Fibroblast of skin of scalp (primary cell): ENCODE results near the gene SLC24A4.

Experiments used
- DNase-seq: peaks from one replicate; pipeline ENCODE4 v3.0.0-alpha.2; 2013

Gene SLC24A4

DNA sequence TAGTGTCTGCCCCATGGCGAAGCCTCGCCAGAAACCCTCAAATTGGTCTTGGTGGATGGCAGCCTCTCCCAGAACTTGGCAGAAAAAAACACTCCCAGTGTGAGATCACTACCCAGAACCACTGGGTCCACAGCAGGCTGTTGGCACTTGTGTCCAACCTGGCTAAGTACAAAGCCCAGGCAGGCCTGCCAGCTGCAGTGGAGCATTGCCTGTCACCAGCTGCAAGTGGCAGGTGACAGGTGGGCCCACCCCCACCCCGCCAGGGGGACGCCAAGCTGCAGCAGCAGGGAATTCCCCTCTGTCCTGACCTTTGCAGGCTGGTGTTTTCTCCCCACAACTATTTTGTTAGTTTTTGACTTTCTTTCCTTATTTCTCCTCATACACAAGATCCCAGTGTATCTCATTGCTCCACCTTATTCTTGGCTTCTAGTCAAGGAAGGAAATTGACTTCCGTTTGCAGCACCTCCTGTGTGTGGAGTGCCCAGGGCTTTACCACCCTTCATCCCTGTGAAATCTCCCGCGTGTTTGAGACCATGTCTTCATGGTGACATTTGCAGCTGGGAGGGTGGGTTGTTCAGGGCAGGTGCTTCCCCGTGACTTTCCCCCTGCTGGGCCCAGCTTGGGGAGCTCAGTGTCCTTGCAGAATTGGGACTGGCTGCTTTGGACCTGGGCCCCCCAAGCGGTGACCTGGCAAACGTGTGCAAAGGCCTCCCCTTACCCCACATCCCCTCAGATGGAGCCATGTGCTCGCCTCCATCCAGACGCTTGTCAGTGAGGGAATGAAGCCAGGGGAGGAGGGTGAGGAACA lies 116.8 kb downstream of the SLC24A4 start:
- DNase-seq: no peak

DNA sequence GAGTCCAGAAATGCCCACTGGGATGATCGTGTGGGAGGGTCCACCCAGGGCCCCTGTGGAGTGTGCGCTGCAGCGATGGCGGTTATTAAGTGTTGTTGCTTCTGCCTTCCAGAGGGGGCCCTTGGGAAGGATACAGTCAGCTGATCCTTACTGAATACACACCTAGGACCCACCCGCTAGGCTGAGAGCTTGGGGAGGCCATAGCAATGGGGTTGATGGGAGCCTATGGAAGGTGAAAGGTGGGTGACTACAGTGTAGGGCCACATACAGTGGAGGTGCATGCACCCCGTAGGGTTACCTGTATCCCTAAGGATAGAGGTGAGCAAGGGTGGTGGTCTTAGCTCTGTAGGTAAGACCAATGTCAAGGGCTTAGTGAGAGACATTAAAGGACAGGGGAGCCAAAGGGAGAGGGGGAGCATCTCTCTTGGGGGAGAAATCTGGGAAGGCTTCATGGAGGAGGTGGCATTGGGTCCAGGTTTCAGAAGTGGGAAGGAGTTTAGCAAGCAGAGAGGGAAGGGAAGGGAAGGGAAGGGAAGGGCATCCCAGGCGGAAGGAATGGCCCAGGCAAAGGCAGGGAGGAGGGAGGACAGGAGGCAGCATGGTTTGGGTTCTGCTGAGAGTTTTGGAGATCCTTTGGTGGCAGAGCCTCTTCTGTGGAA lies 117.5 kb downstream of the SLC24A4 start:
- no peak for DNase-seq

DNA sequence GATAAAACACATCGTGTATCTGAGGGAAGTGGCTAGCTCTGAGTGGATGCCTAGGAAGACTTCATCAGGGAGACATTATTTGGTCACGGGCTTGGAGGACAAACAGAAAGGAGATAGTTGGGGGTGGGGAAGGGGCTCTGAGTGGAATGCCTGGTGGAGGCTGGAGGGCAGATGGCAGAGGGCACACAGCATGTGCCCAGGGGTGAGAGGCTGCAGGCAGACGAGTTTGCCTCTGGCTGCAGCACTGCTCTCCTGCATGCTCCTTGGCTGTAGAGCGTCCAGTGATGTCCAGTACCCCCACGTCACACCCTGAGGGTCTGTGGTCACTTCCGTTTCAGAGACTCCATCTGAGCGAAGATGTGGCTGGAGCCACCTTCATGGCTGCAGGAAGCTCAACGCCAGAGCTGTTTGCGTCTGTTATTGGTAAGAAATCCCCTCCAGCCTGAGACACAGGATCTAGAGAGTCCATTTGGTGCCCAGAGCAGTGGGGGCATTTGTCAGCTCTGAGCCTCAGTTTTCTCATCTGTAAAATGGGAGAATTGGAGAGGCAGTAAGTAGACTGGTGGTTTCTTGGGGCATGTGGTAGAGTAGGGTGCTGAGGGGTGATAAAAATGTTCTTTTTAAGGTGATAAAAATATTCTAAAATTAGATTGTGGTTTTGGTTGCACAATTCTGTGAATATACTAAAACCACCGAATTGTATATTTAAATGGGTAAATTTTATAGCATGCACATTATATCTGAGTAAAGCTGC lies 119.0 kb downstream of the SLC24A4 start:
- DNase-seq: no peak

DNA sequence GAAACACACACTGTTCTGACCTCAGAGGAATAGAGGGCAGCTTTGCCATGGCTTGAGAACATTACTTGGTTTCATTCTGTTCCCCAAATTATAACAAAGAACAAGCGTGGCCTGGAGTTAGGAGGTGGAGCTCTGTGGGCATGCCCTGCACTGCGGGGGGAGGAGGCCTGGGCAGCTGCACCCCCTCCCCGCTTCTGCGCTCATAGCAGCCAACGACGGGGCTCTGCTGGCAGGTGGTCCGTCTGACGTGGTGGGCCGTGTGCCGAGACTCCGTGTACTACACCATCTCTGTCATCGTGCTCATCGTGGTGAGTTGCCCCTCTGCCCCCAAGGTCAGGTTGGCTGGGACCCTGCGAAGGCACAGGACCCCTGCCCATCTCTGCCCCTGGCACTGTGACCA lies 120.2 kb downstream of the SLC24A4 start:
- no peak for DNase-seq

DNA sequence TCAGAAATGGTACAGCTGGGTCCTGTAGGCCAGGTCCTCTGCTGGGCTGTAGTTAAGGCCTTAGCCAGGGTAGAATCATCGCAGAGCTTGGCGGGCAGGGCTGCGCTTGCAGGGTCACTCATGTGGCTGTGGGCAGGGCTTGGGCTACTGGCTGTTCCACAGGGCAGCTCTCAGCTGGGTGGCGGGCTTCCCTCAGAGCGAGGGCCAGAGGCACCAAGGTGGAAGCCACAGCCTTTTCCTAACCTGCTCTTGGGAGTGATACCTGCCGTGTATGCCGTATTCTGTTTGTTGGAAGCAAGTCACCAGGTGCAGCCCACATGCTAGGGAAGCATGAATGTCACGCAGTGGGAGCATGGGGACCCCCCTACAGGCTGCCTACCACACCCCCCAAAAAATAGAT lies 120.8 kb downstream of the SLC24A4 start:
- DNase-seq: no peak

DNA sequence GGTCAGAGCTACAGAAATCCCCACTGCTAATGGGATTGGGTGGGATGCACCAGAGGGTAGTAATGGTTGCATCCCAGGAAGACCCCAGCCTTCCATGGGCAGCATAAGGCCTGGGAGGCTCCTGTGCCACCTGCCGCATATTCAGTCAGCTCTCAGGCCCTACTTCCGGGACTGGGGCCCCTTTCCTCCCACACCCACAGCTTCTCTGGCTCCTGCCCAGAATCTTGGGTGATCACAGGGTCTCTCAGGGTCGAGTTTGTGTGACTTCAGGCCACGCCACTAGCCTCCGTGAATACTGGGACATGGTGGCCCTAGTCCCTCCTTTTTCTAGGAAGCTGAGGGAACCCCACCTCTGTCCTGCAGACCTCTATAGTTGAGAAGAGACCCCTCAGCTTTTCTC lies 123.8 kb downstream of the SLC24A4 start:
- no peak for DNase-seq

DNA sequence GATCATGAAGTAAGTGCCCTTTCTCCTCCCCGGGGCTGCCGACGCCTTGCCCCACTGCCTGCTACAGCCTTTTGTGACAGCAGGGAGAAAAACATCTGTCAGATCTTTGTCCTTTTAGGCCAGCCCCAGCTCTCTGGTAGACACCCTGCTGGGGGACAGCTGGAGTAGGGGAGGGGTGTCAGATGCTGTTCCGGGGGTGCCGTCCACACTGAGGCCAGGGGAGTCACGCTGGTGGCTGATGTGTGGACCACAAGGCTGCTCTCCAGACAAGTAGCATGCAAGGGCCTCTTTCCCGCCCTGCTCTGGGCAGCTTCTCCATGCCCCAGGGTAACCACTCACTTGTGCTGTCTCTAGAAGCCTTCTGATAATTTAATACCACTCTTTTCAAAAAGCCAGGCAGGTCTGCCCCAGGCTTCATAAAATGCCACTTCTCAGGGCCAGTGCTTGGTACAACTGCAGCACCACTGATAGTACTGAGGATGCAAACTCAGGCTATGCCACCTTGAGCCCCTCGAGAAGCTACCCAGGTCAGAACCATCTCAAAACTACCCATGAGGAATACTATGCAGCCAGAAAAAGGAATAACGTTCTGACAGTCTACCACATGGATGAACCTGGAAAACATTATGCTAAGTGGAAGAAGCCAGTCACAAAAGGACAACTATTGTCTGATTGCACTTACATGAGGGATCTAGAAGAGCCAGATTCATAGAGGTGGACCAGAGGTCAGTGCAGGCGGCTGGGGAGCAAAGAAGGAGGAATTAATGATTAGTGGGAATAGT lies 124.6 kb downstream of the SLC24A4 start:
- no peak for DNase-seq

DNA sequence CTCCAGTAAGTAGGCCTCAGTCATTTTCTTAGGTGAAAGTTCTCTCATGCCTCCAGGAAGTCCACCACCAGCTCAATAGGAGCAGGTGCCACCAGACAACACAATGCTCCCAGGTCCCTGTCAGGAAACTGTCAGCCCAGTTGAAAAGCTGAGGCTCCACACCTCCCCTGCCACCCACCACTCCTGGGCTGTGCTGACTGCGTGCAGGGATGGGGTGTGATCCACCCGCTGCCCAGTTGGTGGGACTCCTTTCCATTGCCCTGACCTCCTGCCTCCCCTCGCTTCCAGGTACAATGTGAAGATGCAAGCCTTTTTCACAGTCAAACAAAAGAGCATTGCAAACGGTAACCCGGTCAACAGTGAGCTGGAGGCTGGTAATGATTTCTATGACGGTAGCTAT lies 125.8 kb downstream of the SLC24A4 start:
- DNase-seq: no peak

DNA sequence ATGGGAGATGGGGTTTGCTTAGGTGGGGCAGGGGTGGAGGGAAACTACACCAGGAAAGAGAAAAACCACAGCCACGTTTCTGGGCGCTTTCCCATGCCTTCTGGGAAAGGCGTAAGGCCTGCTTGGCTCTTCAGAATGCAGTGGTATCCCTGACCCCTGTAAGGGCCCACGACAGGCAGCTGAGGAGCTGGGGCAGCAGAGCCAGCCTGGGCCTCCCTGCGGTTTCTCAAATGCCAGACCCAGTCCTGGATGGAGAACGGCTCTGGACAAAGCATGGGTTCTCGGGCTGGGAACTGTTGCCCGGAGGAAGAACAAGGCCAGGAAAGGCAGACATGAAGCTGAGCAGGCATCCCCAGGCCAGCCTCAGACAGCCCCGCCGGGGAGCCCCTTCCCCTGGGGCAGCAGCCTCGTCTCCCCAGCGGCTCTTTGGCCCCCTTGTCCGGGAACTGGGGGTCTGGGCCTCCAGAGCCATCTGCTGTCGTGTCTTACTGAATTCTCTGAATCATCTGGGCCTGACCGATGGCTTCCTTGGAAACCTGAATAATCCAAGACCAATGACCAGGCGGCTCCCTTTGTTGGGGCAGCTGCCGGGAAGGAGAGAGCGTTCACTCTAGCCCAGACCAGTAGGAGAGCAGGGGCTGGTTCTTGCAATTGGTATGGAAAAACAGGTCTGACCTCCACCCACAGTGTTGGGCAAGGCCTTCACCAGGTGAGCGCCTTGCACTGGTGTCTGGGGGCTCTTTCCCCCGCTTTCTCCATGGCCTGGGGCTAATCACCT lies 126.6 kb downstream of the SLC24A4 start:
- DNase-seq: no peak

DNA sequence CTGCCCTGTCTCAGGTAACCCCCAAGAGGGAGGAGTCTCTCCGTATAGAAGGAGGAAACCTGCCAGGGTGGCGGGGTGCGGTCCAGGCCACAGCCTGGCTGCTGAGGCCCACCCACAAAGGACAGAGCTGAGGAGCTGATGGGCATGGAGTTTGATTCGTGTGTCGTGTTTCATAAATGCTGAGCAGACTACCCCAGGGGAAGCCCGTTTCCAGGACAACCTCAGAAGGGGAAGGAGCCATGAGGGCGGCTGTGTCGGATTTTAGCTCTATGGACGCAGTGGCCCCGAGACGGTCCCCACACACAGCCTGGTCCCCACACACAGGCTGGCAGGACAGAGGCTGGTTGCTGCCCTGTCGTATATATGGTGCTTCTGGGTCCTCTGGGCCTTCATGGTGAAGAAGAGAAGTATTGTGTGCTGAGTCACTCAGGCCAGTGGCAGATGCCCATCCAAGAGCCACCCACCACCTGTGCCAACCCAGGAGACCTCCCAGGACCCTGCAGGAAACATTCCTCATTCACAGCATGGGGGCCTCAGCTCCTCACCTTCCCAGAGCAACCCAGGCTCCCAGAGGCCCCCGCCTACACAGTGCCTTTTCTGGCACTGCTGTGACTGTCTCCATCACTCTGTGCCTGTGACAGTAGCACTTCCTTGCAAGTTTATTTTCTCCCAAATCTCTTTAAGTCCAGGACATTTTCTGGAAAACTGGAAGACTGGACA lies 127.5 kb downstream of the SLC24A4 start:
- DNase-seq: no peak

DNA sequence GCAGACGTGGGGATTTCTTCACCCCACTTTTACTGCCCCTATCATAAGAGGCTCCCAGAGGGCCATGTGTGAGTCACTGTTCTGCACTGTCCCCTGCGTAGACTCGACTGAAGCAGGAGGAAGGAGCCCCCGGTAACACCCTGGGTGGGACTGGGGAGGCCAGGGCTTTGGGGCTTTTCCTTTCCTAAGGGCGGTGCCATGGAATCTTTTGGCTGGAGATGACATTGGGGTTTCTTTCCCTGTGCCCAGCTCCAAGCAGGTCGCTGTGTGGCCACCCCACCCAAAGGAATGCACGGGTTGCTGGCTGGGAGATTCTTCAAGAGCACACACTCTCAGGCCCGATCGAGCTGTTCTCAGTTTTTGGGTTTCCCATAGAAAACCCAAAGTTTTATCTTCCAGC lies 128.3 kb downstream of the SLC24A4 start:
- DNase-seq: no peak

DNA sequence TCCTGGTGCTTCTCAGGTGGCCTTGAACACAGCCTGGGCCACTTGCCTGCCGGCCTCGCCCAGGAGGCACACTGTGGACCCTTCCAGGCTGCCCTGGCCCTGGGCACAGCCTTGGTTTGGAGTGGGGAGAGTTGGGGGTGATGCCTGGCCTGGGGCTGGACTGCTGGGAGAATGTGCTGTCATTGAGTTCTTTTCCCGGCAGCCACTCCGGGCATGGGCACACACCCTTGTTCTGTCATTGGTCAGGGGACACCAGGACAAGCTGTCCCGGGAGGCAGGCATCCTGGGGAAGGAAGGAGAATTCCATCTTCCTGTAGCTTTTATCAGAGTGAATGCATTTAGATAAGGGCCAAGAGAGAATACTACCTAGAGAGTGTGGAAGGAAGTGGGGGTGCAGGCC lies 128.8 kb downstream of the SLC24A4 start:
- DNase-seq: no peak

DNA sequence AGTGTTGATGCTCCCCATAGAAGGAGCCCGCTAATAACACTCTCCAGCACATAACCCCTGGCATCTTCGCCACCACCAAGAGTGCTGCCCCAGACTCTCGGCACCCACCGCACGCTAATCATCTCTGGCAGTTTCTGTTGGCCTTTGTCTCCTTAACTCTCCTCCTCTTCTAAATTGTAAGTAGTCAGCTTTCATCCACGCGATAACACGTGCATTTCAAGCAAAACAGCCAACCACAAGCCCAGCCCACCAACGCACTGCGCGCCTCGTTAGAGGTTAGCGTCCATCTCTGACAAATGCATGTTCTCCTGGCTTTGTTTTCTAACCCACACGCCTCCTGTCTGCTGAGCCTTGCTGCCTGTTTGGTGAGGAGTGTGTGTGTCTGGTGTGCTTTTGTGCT lies 129.5 kb downstream of the SLC24A4 start:
- no peak for DNase-seq

DNA sequence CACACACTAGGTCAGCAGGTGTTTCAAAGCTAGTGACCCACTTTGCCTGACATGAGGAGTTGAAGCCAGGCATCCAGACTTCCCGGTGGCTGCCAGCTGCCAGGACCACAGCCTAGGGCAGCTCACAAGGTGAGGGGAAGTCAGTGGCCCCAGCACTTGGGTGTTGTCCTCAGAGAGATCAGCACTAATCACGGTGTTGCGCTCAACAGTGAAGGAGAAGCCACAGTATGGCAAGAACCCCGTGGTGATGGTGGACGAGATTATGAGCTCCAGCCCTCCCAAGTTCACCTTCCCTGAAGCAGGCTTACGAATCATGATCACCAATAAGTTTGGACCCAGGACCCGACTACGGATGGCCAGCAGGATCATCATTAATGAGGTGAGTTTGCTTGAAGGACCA lies 130.7 kb downstream of the SLC24A4 start:
- no peak for DNase-seq

DNA sequence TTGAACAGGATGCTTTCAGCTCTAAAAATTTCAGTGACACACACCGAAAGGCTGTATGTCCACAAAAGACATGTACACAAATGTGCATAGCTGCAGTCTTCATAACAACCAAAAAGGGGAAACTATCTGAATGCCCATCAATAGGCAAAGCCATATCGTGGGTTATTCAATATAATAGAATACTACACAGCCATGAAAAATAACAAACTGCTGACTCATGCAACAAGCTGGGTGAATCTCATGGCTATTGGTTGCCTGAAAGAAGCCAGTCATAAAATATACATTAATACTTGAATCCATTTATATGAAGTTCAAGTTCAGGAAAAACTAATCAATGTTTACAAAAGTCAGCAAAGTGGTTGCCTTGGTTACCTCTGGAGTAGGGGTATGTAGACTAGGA lies 132.3 kb downstream of the SLC24A4 start:
- DNase-seq: no peak

DNA sequence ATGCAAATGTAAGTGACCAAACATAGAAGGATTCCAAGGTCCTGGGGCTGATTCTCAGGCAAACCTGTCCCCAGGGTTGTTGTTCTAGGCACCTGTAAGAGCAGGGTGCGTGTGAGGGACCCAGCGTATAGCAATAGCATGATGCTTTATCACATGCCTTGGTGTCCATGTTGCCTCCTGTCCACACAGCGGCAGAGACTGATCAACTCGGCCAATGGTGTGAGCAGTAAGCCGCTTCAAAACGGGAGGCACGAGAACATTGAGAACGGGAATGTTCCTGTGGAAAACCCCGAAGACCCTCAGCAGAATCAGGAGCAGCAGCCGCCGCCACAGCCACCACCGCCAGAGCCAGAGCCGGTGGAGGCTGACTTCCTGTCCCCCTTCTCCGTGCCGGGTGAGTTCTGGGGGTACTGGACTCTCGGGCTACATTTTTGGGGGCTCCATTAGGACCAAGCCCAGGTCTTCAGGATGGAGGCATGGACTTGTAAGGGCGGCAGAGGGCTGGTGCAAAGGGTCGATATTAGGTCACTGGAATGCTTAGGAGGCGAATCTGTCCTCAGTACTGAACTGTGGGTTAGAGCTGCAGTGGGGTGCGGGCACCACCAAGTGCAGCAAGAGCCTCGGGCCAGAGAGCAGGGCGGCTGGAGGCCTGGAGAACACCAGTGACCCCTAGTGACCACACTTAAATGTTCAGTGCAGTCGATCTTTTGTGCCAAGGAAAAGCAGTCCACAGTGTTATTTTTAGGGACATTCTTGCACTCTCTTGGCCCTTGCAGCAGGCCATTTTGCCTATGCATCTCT lies 133.4 kb downstream of the SLC24A4 start:
- peak; percentile 61 for DNase-seq

DNA sequence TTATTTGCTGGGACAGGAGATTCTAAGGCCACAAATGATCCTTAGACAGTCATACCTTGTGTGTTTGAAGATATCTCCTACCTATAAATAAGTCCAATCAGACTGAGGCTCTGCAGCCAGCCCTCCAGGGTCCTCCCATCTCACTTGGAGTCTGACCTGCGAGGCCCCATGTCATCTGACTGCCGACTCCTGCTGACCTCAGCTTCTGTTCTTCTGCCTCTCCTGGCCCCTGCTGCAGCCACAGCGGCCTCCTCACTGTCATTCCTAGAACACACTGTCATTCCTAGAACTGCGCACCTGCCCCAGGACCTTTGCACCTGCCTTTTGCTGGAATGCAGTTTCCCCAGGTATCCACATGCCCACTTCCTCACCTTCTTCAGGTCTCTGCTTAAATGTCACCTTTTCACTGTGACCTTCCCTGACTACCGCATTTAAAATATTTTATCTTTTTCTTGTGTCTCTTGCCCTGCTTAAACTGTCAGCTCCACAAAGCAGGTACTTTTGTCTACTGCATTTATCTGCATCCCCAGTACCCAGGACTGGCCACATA lies 134.1 kb downstream of the SLC24A4 start:
- no peak for DNase-seq

DNA sequence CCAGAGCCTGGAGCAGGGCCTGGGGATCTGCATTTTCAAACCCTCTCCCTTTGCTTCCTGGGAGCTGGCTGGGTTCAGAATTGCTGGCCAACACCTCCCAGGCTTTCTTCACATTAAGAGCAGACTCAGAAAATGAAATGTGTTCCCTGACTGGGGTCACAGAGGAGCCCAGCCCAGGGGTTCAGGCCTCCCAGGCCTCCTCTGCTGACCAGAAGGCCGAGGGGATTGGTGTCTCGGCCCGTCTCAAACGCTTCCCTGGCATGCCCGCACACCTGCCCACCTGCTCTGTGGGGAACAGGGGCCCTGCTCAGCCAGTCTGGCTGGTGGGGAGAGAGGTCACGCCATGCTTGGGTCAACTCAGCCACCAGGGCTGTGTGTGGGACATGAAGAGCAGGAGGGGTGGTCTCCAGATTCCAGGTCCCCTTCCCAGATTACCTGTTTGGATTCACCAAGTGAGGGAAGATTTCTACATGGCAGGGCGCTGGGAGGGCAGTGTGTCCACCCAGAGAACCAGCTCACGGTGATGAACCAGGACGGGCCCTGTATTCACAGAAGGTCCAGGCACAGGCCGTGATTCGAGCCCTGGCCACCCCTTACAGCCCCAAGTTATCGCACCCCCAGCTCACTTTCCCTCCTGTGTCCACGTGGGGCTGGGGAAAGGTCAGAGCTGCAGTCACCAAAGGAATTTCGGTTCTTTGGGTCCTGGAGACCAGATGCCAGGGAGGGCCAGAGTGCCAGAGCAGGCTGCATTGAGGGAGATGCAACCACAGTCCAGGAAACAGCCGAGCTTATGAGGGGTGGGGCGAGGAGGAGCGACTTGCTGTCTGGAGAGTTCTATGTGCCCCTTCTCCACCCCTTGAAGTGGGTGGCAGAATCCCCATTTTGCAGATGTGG lies 135.4 kb downstream of the SLC24A4 start:
- no peak for DNase-seq
